GM12878 (cell line): ENCODE data around the gene CFAP74. TPM values are rescaled to one million over a fixed set of nuclear protein-coding genes. Genes with fewer than 3 reads are reported as not detected.

Experiments used
- NRF1 ChIP-seq: conservative IDR thresholded peaks from 2 replicates; pipeline ENCODE4 v1.6.1; 2011; ENCODE audit warnings: mild to moderate bottlenecking, low read depth, low read length, improper control_type of control experiment
- ZNF622 ChIP-seq: fragments of 450-650 bp; IDR thresholded peaks from 2 replicates; pipeline ENCODE4 v1.6.1; 2017; ENCODE audit warnings: mild to moderate bottlenecking, inconsistent platforms
- polyA plus RNA-seq, 11 experiments: library from polyadenylated mRNA; depleted of rRNA in 4 of 11; unstranded in 6 of 11; stranded (reverse) in 5 of 11; fragments of >200 nt; fragmentation: Nextera tagmentation in 4 of 11; fragmentation: Illumina TruSeq in 1 of 11; extraction: Ambion mirVana in 4 of 11; extraction: Trizol in 1 of 11; gene quantifications; 1 replicate in 1 of 11; 2 replicates in 10 of 11; pipeline versions ENCODE4 v1.2.1 to v1.2.3, GENCODE V29; 2011 to 2016; ENCODE audit warnings: inconsistent platforms in 2 of 11, missing spikeins in 2 of 11, low read depth in 1 of 11
- total RNA-seq, 4 experiments: library from RNA; depleted of rRNA in 3 of 4; stranded (reverse); fragments of >200 nt in 3 of 4; fragmentation: Illumina TruSeq in 1 of 4; extraction: Trizol in 1 of 4; gene quantifications; 2 replicates each; pipeline versions ENCODE4 v1.2.1 to v1.2.3, GENCODE V29; 2013 to 2021
- TF ChIP-seq, protein P1 (sequence below): fragments of 150-350 bp; IDR thresholded peaks from 2 replicates; pipeline ENCODE4 v1.6.1; 2016; ENCODE audit warnings: low read depth, low read length
- TF ChIP-seq, protein P2 (sequence below): fragments of 450-650 bp; IDR thresholded peaks from 2 replicates; pipeline ENCODE4 v1.6.1; 2018; ENCODE audit warnings: borderline replicate concordance, mild to moderate bottlenecking; ENCODE audit not compliant: partially characterized antibody
- TF ChIP-seq, protein P3 (sequence below): fragments of 450-650 bp; IDR thresholded peaks from 2 replicates; pipeline ENCODE4 v1.6.1; 2017; ENCODE audit warnings: mild to moderate bottlenecking, moderate library complexity

CFAP74 gene
- total and polyA plus RNA-seq, 10 of the 15 experiments (the other 5 are each of a cell fraction or from before 2014, with no cell fraction given), result 0.01 TPM; not detected in 9

- TF ChIP-seq, protein P1, sequence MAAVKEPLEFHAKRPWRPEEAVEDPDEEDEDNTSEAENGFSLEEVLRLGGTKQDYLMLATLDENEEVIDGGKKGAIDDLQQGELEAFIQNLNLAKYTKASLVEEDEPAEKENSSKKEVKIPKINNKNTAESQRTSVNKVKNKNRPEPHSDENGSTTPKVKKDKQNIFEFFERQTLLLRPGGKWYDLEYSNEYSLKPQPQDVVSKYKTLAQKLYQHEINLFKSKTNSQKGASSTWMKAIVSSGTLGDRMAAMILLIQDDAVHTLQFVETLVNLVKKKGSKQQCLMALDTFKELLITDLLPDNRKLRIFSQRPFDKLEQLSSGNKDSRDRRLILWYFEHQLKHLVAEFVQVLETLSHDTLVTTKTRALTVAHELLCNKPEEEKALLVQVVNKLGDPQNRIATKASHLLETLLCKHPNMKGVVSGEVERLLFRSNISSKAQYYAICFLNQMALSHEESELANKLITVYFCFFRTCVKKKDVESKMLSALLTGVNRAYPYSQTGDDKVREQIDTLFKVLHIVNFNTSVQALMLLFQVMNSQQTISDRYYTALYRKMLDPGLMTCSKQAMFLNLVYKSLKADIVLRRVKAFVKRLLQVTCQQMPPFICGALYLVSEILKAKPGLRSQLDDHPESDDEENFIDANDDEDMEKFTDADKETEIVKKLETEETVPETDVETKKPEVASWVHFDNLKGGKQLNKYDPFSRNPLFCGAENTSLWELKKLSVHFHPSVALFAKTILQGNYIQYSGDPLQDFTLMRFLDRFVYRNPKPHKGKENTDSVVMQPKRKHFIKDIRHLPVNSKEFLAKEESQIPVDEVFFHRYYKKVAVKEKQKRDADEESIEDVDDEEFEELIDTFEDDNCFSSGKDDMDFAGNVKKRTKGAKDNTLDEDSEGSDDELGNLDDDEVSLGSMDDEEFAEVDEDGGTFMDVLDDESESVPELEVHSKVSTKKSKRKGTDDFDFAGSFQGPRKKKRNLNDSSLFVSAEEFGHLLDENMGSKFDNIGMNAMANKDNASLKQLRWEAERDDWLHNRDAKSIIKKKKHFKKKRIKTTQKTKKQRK, result no peak
- TF ChIP-seq, protein P2, sequence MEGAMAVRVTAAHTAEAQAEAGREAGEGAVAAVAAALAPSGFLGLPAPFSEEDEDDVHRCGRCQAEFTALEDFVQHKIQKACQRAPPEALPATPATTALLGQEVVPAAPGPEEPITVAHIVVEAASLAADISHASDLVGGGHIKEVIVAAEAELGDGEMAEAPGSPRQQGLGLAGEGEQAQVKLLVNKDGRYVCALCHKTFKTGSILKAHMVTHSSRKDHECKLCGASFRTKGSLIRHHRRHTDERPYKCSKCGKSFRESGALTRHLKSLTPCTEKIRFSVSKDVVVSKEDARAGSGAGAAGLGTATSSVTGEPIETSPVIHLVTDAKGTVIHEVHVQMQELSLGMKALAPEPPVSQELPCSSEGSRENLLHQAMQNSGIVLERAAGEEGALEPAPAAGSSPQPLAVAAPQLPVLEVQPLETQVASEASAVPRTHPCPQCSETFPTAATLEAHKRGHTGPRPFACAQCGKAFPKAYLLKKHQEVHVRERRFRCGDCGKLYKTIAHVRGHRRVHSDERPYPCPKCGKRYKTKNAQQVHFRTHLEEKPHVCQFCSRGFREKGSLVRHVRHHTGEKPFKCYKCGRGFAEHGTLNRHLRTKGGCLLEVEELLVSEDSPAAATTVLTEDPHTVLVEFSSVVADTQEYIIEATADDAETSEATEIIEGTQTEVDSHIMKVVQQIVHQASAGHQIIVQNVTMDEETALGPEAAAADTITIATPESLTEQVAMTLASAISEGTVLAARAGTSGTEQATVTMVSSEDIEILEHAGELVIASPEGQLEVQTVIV, result no peak
- TF ChIP-seq, protein P3, sequence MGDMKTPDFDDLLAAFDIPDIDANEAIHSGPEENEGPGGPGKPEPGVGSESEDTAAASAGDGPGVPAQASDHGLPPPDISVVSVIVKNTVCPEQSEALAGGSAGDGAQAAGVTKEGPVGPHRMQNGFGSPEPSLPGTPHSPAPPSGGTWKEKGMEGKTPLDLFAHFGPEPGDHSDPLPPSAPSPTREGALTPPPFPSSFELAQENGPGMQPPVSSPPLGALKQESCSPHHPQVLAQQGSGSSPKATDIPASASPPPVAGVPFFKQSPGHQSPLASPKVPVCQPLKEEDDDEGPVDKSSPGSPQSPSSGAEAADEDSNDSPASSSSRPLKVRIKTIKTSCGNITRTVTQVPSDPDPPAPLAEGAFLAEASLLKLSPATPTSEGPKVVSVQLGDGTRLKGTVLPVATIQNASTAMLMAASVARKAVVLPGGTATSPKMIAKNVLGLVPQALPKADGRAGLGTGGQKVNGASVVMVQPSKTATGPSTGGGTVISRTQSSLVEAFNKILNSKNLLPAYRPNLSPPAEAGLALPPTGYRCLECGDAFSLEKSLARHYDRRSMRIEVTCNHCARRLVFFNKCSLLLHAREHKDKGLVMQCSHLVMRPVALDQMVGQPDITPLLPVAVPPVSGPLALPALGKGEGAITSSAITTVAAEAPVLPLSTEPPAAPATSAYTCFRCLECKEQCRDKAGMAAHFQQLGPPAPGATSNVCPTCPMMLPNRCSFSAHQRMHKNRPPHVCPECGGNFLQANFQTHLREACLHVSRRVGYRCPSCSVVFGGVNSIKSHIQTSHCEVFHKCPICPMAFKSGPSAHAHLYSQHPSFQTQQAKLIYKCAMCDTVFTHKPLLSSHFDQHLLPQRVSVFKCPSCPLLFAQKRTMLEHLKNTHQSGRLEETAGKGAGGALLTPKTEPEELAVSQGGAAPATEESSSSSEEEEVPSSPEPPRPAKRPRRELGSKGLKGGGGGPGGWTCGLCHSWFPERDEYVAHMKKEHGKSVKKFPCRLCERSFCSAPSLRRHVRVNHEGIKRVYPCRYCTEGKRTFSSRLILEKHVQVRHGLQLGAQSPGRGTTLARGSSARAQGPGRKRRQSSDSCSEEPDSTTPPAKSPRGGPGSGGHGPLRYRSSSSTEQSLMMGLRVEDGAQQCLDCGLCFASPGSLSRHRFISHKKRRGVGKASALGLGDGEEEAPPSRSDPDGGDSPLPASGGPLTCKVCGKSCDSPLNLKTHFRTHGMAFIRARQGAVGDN, result no peak
- TF ChIP-seq NRF1 (no peak), ZNF622 (no peak)
- TF ChIP-seq, all 136 proteins: peak for 0
These were observed 75.8 kb downstream of the CFAP74 start (continued) for GRCh38 chr1:1927751-1928150.
